ENCODE results near the gene NFE2.
"Not testable (repeated sequence)": the region's sequence is repeated elsewhere in the genome, so short reads cannot be mapped to it uniquely, and the experiment has no call there.

The NFE2 gene

GRCh38 chr12:54281261-54281638 is 19.6 kb downstream of the NFE2 start:
- not testable (repeated sequence) for DNase-seq

GRCh38 chr12:54280468-54281260 is 20.2 kb downstream of the NFE2 start, which contains the start of gene HNRNPA1:
Gene HNRNPA1, plus strand, starts transcription at chr12:54280726. Its CDS starts 82 bp downstream, at chr12:54280808.
- DNase-seq = peak; percentile 97

- DNase-seq = peak; percentile 100
Observed at GRCh38 chr12:54279632-54280467, 21.0 kb downstream of the NFE2 start, which contains the start of gene CBX5. Gene CBX5, minus strand, starts transcription at chr12:54280122. Its CDS starts 22,472 bp downstream, at chr12:54257650.

GRCh38 chr12:54279227-54279631 is 21.6 kb downstream of the NFE2 start:
- no peak for DNase-seq

GRCh38 chr12:54277823-54278276 is 23.0 kb downstream of the NFE2 start:
- no peak for DNase-seq

GRCh38 chr12:54276368-54276767 is 24.4 kb downstream of the NFE2 start:
- no peak for DNase-seq

GRCh38 chr12:54273981-54274380 is 26.8 kb downstream of the NFE2 start:
- DNase-seq = no peak

- DNase-seq = no peak
Observed at GRCh38 chr12:54272214-54272613, 28.6 kb downstream of the NFE2 start.

GRCh38 chr12:54270345-54270744 is 30.5 kb downstream of the NFE2 start:
- DNase-seq = no peak

GRCh38 chr12:54266852-54267251 is 34.0 kb downstream of the NFE2 start:
- no peak for DNase-seq

- DNase-seq = no peak
Observed at GRCh38 chr12:54265364-54265812, 35.4 kb downstream of the NFE2 start.

GRCh38 chr12:54262403-54262925 is 38.4 kb downstream of the NFE2 start:
- no peak for DNase-seq

- DNase-seq = no peak
Observed at GRCh38 chr12:54261815-54262402, 38.9 kb downstream of the NFE2 start.

- peak; percentile 44 for DNase-seq
Observed at GRCh38 chr12:54259194-54260011, 41.4 kb downstream of the NFE2 start.

- no peak for DNase-seq
Observed at GRCh38 chr12:54258201-54258681, 42.6 kb downstream of the NFE2 start.

GRCh38 chr12:54257332-54257731 is 43.5 kb downstream of the NFE2 start:
- DNase-seq = no peak

- no peak for DNase-seq
Observed at GRCh38 chr12:54253240-54253639, 47.6 kb downstream of the NFE2 start.

- peak; percentile 16 for DNase-seq
Observed at GRCh38 chr12:54251667-54252284, 49.0 kb downstream of the NFE2 start.

- DNase-seq = no peak
Observed at GRCh38 chr12:54249489-54249888, 51.3 kb downstream of the NFE2 start.

GRCh38 chr12:54246011-54246641 is 54.7 kb downstream of the NFE2 start:
- no peak for DNase-seq
